ENCODE results near the gene CALU. TPM values are rescaled to one million over a fixed set of nuclear protein-coding genes. Genes with fewer than 3 reads are reported as not detected.

Gene CALU
- total and polyA plus RNA-seq, 2 experiments from 2014 or later: 136 to 179 TPM

- Histone ChIP-seq H4K20me1 (replicated peaks; ENCODE audit: insufficient read depth) (peaks cover 56% of the 10 kb centered on the region), H3K4me2 (no peak overlapping the region), H3K27ac (ENCODE audit: low read depth) (no peak overlapping the region), H3K36me3 (ENCODE audit: insufficient read depth) (peaks cover 65% of the 10 kb centered on the region), H3K79me2 (replicated peaks; ENCODE audit: insufficient read depth) (peaks cover 12% of the 10 kb centered on the region), H3K27me3 (ENCODE audit: insufficient read depth) (no peaks in the 10 kb centered on the region), H3K4me1 (ENCODE audit: insufficient read depth) (no peaks in the 10 kb centered on the region), H3K4me3 (no peak overlapping the region), H2AFZ (no peak overlapping the region), H3K9me2 (ENCODE audit: insufficient read depth) (no peaks in the 10 kb centered on the region), H3F3A (replicated peaks; ENCODE audit: low read depth) (peaks cover 8% of the 10 kb centered on the region; the same call in 1 of the 2 replicates)
- peaks cover 1% of the 10 kb centered on the region for H3K27me3 Mint-ChIP-seq (ENCODE audit: insufficient read depth, low read depth, poor library complexity)
- H3K4me1 Mint-ChIP-seq: no peaks in the 10 kb centered on the region
- no peak overlapping the region for H3K27ac Mint-ChIP-seq
- H3K4me3 Mint-ChIP-seq: no peak overlapping the region
- no peak for TF ChIP-seq ZNF331 (CRISPR knock-in tag; IDR thresholded peaks at IDR 0.05; ENCODE audit: low read depth)
- no peak for TF ChIP-seq CTCF (conservative IDR thresholded peaks at IDR 0.05; ENCODE audit: low read depth in 2 of 2)
- TF ChIP-seq ZNF114 (CRISPR knock-in tag; IDR thresholded peaks at IDR 0.05): no peak
- no peak for TF ChIP-seq EZH2phosphoT487 (IDR thresholded peaks at IDR 0.05; ENCODE audit: unreplicated experiment)
- TF ChIP-seq POLR2AphosphoS5 (IDR thresholded peaks at IDR 0.05; ENCODE audit: low read depth): no peak
- no peak for TF ChIP-seq STAT1 (IDR thresholded peaks at IDR 0.05; ENCODE audit: unreplicated experiment)
- TF ChIP-seq ETS1 (IDR thresholded peaks at IDR 0.05): no peak
- TF ChIP-seq NANOG (IDR thresholded peaks at IDR 0.05; ENCODE audit: borderline replicate concordance): no peak
- TF ChIP-seq REST (IDR thresholded peaks at IDR 0.05; ENCODE audit: unreplicated experiment): no peak
- no peak for TF ChIP-seq EZH2 (IDR thresholded peaks at IDR 0.05; ENCODE audit: low read depth, unreplicated experiment)
- TF ChIP-seq JUNB (IDR thresholded peaks at IDR 0.05; ENCODE audit: unreplicated experiment): no peak
- TF ChIP-seq CREB1 (CRISPR knock-in tag; IDR thresholded peaks at IDR 0.05; ENCODE audit: low read depth): no peak
- no peaks in the 10 kb centered on the region for H3K9me3 Mint-ChIP-seq
- H3K36me3 Mint-ChIP-seq (ENCODE audit: low read depth): peaks cover 63% of the 10 kb centered on the region
- ATAC-seq (no peak), DNase-seq (ENCODE audit: low spot score) (no peak)
Measured at GRCh38 chr7:128759242-128759641, 20.1 kb downstream of the CALU start.

Data from GM23338 (cell line).